SIG-M5 (cell line): Measurements from ENCODE around the gene AFG3L2.
A peak's percentile ranks its signal among the peaks of the same experiment; 100 is the strongest.
"Not testable (repeated sequence)": the region's sequence is repeated elsewhere in the genome, so short reads cannot be mapped to it uniquely, and the experiment has no call there.

Experiments used
- DNase-seq: peaks from one replicate; lab custom pipeline; 2025; lab: John Stamatoyannopoulos, UW

Gene AFG3L2

DNA sequence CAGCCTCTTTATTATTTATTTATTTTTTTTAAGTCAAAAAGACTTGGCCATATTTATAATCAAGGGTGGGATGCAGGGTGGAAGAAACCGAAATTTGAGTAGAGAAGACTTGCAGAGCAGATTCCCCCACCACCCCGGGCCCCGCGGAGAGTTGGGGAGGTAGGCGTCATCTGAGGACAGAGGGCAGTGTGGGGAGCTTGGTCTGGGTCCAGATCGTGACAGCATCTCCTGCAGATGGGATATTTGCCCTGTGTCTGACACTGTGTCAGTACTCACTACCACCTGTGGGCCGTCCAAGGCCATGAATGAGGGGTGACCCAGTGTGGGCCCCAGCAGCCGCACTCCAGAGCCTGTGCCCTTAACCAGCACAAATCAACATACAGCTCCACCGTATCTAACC, 20.2 kb upstream of the AFG3L2 start:
- DNase-seq = no peak

DNA sequence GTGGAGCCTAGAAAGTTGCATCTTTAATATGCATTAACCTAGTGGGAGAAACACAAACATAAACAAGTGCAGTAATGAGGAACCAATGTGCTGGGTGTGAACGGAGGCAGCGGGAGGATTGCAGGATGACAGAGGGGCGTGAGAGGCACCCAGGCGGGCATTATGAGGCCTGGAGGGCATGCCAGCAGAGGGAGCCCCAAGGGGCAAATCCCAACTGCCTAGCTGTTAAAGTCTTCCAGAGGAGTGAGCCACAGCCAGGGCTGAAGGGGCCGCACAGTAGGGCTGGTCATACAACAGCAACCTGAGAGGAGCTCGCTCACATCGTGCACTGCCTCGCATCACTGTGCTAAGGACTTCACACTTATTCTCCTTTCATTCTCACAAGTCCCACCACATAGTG, 17.4 kb upstream of the AFG3L2 start:
- DNase-seq = no peak

DNA sequence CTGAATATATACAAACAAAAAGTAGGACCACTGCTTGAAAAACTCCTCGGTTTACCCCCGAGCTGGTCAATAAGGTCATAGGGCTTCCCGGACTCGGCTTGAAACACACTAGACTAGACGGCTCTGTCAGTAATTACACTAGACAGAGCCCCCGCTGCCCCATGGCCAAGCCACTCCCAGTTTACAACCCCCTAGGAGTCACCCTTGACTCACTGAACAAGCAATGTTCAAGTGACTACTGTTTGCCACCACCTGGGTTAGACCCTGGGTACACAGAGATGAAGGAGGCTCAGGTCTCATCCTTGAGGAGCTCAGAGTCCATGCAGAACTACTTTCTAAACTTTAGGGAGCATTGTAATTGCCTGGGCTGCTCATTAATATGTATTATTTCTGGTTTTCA, 17.0 kb upstream of the AFG3L2 start:
- DNase-seq = no peak

DNA sequence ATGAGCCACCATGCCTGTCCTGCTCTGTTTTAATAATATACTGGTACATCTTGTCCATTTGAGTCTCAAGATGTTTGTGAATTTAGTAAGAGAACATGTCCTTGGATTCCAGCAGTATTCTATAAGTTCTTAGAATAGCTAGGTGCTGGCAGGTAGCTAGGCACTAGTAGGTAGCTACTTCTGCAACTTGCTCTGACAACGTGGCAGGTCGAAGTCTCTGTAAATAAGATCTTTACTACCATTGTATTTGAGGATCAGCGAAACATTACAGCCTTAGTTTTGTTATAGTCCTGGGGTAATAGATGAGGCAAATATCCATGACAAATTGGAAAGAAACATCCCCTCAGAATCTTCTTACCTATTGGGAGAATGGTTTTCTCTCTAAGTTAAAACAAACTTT, 16.5 kb upstream of the AFG3L2 start:
- DNase-seq = no peak

DNA sequence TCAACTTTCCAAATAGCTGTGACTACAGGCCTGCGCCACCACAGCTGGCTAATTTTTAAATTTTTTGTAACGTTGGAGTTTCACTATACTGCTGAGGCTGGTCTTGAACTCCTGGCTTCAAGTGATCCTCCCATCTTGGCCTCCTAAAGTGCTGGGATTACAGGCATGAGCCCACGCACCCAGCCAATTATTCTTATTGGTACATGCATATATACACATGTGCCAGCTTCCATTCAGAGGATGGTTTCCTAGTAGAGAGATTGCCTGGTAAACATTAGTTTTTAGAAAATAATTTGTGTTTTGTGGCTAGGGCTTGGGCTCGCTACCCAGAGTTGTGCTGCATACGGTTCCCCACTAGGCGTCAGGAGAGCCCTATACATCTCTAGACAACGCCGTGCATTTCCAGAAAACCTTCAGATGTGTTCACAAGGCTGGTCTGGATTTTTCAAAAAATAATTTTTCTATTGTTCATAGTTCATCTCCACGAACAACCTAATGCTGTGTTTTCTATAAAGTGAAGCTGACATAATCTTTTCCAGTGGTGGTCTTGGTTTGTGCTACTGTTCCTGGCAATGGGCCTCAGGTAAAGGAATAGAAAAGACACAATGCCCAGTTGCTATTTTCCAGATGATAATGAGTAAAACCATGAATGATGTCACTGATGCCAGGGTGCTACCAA, 14.6 kb upstream of the AFG3L2 start:
- no peak for DNase-seq

DNA sequence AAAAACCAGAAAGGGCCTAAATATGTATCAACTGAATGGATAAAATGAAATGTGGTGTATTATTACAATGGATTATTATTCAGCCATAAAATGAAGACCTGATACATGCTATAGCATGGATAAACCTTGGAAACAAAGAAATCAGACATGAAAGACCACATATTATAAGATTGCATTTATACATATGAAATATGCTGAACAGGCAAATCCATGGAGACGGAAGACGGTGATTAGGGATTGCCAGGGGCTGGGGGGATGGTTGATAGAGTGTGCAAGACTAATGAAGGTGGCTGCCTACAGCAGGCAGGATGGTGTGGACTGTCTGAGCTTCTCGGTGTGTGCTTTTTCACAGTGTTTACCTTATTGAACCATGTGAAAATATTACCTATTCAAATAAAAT, 11.4 kb upstream of the AFG3L2 start:
- DNase-seq = no peak

DNA sequence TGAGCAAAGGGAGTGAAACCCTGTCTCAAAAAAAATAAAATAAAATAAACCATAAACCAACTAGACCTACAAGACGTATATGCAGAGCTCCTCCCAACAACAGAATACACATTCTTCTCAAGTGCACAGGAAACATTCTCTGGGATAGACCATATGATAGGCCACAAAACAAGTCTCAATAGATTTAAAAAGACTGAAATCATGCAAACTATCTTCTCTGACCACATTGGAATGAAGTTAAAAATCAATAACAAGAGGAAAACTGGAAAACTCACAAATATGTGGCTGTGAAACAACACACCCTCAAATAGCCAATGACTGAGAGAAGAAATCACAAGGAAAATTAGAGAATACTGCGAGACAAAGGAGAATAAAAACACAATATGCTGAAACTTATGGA, 7.2 kb upstream of the AFG3L2 start:
- no peak for DNase-seq

DNA sequence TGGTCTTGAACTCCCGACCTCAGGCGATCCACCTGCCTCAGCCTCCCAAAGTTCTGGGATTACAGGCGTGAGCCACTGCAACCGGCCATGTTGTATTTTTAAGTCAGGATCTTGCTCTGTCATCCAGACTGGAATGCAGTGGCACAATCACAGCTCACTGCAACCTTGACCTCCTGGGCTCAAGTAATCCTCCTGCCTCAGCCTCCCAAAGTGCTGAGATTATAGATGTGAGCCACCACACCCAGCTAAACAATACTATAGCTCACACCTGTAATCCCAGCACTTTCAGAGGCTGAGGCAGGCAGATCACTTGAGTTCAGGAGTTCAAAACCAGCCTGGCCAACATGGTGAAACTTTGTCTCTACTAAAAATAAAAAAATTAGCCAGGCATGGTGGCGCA, 6.7 kb upstream of the AFG3L2 start:
- DNase-seq = not testable (repeated sequence)

DNA sequence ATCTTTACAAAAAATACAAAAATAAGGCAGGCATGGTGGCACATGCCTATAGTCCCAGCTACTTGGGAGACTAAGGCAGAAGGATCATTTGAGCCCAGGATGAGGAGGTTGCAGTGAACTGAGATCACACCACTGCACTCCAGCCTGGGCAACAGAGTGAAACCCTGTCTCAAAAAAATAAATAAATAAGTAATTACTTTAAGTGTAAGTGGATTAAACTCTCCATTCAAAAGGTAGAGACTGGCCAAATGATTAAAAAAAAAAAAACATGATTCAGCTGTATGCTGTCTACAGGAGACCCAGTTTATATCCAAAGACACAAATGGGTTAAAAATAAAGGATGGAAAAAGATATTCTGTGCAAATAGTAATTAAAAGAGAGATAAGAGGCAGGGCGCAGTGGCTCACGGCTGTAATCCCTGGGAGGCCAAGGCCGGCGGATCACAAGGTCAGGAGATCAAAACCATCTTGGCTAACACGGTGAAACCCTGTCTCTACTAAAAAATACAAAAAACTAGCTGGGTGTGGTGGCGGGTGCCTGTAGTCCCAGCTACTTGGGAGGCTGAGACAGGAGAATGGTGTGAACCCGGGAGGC, 5.3 kb upstream of the AFG3L2 start:
- DNase-seq = not testable (repeated sequence)

DNA sequence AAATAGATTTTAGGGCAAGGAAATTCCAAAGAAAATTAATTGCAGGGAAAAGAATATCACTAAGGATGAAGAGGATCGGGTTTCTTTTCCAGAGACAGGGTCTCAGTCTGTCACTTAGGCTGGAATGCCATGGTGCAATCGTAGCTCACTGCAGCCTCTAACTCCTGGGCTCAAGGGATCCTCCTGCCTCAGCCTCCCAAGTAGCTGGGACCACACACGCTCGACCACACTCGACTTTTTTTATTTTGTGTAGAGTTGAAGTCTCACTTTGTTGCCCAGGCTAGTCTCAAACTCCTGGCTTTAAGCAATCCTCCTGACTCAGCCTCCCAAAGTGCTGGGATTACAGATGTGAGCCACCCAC, 1.2 kb upstream of the AFG3L2 start:
- DNase-seq = not testable (repeated sequence)

DNA sequence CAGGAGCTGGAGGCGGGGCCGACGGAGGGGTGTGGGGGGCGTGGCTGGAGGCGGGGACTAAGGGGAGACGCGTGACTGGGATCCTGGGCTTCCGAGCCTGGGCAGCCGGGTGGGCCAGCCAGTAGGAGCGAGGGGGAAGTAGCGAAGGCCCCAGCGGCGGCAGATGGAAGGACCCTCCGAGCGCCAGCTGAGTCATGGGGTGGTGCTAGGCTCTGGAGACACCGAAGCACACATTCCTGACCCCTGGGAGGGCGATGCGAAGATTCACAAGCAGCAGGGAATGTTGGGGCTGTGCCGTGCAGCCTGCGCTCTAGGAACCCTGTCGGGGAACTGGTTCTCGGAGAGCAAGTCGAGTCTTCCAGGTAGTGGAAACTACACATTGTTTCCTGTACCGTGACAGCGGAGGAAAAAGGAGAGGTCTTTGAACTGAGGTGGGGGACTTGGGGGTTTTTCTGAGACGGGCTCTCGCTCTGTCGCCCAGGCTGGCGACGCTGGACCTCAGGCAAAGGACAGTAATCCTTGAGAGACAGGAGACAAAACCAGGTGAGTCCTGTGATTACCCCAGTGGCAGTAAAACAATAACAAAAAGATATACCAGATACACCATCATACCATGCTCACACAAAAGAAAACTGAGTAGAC, 650 bp upstream of the AFG3L2 start:
- DNase-seq = peak; percentile 89

DNA sequence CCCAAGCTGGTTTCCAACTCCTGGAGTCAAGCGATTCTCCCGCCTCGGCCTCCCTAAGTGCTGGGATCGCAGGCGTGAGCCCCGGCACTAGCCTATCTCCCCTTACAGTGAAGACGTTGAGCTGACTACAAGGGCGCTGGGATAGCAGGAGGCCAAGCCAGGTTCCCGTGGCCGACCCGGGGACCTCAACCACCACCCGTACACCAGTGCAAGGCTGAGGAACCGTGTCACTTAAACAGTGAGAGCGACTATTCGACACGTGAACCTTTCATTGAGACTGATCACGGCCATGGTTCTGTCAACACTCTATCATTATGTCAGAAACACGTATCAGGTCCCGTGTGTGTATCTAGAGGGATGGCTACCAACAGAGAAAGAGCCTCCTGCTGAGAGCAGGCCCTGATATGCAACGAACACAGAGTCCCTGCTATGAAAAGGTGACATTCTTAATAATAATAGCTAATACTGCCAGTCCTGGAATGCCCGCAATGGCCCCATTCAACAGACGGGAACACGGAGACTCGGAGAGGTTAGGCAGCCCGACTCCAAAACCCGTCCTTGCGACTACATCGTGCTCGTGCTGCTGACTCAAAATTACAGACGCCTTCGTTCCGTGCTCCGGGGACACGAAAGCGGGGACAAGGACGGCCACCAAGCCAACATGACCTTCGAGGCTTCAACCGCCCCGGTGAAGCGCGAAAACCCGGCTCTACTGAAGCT, 833 bp downstream of the AFG3L2 start:
- no peak for DNase-seq

DNA sequence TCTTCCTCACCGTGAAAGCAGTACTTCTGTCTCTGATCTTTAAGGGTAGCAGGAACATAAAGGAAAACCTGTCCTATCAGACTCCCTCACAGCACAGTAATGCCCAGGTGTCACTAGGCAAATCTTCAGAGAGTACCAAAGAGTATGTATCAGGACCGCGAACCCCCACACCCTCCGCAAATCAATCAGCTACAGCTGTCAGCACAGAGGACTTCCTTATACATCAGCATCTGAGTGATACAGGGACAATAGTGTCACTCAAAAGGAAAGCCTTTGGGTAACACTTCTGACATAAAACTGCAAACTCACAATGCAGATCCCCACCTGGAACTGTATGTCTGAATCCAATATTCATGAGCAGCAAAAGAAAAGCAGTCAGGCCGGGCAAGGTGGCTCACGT, 2.6 kb downstream of the AFG3L2 start:
- DNase-seq = no peak

DNA sequence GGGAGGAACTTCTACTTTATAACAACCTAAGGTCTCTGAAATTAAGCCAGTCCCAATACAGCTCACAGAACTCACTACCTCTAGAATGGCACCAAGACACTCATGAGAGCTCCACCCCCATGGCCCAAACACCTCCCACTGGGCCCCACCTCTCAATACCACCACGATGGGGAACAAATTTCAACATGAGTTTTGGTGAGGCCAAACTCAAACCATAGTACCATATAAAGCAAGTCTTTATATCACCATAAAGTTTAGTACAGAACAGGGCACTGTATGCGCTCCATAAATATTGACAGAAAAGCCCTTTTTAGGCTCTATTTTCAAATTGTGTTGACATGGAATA, 3.3 kb downstream of the AFG3L2 start:
- DNase-seq = no peak

DNA sequence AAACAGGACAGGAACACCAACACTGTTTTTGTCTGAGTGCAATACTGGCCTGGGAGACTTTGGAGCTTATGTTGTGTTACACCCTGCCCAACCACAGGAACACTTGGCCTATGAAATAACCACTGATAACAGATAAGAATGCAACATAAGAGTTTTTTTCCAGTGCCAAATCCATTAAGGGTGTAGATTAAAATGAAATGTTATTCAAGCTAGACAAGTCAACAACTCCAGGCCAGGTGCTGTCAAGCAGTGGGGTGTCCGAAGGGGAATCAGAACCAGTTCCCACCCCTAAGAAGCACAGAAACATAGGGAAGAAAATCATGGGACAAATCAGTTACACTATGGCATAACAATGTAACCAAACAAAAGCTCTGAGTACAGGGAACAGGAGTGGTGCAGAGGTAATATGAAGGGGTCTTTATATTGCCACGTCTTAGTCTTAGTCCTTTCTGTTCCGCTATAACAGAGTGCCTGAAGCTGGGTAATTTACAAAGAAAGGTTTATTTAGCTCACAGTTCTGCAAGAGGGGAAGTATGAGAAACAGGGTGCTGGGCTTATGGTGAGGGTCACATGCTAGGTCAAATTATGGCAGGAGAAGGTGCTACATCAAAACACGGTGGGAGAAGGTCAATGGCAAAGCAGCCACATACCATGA, 3.8 kb downstream of the AFG3L2 start:
- no peak for DNase-seq

DNA sequence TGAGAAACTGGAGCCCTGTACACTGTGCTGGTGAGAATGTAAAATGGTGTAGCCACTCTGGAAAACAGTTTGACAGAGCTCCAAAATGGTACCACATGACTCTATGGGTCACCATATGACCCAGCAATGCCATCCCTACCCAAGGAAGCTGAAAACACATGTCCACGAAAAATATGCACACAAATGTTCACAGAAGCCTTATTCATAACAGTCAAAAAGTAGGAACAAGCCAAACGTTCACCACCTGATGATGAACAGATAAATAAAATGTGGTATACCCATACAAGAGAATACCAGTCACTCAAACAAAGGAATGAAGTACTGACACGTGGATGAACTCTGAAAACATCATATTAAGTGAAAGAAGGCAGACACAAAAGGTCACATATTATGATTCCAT, 4.6 kb downstream of the AFG3L2 start:
- DNase-seq = no peak

DNA sequence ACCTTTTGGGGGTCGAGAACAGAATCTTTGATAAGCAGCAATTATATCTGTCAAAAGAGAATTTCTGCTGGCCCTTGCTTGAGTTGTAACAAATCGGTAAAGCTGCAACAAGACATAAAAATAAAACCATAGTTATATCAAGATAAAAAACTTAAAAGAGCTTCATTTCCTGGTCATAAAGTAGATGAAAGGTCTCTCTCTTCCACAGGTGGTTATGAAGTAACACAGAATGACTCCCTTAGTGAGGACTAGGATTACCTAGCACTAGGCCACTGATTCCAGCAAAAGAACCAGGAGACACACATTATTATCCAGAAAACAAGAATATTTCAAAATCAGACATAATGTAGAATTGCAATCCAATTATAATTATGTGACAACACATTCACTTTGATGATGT, 5.4 kb downstream of the AFG3L2 start:
- no peak for DNase-seq

DNA sequence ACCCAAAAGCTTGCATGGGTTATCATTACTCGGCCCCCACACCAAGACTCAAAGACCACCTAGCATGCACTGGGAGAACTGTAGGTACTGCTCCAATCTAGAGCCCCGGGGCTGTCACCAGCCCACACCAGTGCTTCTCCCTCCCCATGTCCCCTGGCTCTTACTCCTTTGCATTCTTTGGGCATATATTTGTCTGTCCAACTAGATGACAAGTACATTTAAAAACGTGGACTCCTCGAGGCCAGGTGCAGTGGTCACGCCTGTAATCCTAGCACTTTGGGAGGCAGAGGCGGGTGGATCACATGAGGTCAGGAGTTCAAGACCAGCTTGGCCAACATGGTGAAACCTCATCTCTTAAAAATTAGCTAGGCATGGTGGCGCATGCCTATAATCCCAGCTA, 7.8 kb downstream of the AFG3L2 start:
- DNase-seq = no peak

DNA sequence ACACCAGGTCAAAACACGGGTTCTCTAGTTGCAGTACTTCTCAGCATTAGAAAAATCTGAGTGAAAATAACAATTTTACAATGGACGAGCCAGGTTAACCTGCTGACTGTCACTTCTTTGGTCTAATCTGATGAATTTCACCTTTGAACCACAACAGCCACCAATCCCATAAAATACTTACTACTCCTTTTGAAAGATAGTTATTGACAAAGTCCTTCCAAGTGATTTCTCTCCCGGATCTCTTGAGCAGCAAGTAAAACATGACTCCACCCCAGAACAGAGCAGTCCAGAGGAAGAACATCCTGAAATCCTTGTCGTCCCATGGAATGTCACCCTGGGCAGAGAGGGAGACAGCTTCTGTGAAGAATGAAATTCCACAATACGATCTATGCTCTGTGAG, 10.2 kb downstream of the AFG3L2 start:
- no peak for DNase-seq

DNA sequence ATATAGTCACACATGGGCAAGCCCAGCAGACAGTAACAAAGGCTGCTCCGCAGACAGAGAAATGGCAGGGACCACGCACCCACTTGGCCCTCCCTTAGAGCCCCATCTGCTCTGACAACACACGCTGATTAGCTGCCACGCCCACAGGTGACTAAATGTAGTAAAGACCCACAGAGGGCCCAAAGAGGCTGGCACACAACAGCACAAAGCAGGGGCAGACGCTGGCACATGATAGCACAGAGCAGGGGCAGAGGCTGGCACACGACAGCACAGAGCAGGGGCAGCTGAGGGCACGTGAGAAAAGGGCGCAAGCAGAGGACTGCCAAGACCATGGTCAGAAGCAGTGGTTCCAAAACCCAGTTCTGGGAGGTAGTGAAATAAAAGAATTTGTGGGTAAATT, 10.6 kb downstream of the AFG3L2 start:
- DNase-seq = no peak

DNA sequence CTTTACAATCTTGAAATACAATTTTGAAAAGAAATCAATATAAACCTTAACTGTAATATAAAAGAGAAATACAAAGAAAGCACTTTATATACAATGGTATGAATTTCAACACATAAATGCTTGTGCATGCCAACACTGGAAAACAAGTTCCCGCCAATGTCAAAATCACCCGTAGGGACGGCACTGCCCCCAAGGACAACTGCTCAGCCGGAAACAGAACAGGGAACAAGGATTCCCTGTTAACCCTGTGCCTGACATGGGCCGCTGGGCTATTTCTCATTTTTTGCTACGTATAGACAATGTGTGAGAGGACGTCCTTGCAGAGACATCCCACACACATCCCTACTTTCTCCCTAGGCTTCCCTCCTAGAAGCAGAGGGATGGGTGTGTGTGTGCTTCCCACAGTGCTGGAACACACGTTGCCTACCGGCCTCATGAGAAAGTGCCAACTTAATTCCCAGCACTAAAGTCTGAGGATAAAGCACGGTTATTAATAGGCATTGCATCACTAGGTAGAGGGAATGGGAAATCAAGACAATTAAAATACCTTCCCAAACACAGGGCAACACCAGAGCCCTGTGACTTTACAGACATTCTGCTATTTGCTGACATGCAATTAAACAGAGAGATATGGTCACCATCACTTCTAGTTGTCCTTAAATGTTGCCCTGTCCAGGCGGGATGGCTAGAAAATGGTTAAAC, 14.4 kb downstream of the AFG3L2 start:
- no peak for DNase-seq

DNA sequence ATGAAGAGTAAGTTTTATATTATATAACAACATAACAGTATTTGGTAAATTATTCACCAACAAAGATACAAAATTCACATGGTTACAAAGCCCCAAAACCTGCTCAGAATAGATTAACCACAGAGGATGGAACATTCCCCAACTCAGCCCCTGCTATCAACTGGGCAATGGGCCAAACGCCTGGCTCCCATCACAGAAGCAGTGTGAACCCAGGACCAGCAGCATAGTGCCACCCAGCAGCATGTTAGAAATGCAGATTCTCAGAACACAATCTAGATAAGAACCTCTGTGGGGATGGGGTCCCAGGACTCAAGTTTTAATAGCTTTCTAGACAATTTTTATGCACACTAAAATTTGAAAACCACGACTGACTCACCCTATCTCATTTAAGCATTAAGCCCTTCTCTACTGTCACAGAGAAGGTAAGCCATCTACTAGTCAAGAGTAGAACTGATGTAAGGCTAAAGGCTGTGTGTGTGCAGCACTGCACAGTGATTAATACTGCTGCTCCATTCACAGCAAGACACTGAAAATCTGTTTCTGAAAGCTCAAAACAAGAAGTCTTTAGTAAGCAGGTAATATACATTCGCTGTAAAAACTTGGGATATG, 15.2 kb downstream of the AFG3L2 start:
- DNase-seq = no peak
